ENCODE measurements around the gene ADARB2. TPM values are rescaled to one million over a fixed set of nuclear protein-coding genes. Genes with fewer than 3 reads are reported as not detected.

The ADARB2 gene
- total RNA-seq, 4 donors from 2014 or later: 2.3 to 3.7 (median 2.6) TPM

GRCh38 chr10:1156616-1156886 is 580.8 kb downstream of the ADARB2 start:
- WGBS: 86% methylated on average over 8 of the region's 8 CpGs
- Histone ChIP-seq H3K9me3 (no peaks in the 10 kb centered on the region), H3K36me3 (no peaks in the 10 kb centered on the region), H3K27me3 (peaks cover 0 to 17% (median 0%) of the 10 kb centered on the region in 4 donors), H3K4me3 (no peak overlapping the region), H3K4me1 (no peaks in the 10 kb centered on the region), H3K27ac (replicated peaks in 1 of 4) (no peak overlapping the region)
- no peak for DNase-seq (ENCODE audit: extremely low spot score)
- intact Hi-C loops (cut with DNase I): no loop called here
- TF ChIP-seq POLR2AphosphoS5 (IDR thresholded peaks at IDR 0.05): no peak

- Histone ChIP-seq H3K27ac (replicated peaks in 1 of 4) (no peak overlapping the region), H3K27me3 (peaks cover 0 to 17% (median 0%) of the 10 kb centered on the region in 4 donors), H3K4me1 (no peaks in the 10 kb centered on the region), H3K36me3 (no peaks in the 10 kb centered on the region), H3K4me3 (no peak overlapping the region), H3K9me3 (no peaks in the 10 kb centered on the region)
- intact Hi-C loops (cut with DNase I): no loop called here
- DNase-seq (ENCODE audit: extremely low spot score): peak; percentile 79
- WGBS: 84% methylated on average over 12 of the region's 20 CpGs
- TF ChIP-seq CTCF (IDR thresholded peaks at IDR 0.05): no peak
- TF ChIP-seq POLR2AphosphoS5 (IDR thresholded peaks at IDR 0.05): no peak
- no peak for TF ChIP-seq POLR2A (IDR thresholded peaks at IDR 0.05; ENCODE audit: low read depth)
- no peak for TF ChIP-seq EP300 (IDR thresholded peaks at IDR 0.05)
Measured at GRCh38 chr10:1155791-1156615, 581.3 kb downstream of the ADARB2 start.

- peaks cover 0 to 20% (median 0%) of the 10 kb centered on the region in 4 donors for H3K27me3 ChIP-seq
- no peak overlapping the region for H3K27ac ChIP-seq (replicated peaks in 1 of 4)
- DNase-seq (ENCODE audit: extremely low spot score): peak; percentile 80
- TF ChIP-seq POLR2A (IDR thresholded peaks at IDR 0.05; ENCODE audit: low read depth) (no peak), EP300 (IDR thresholded peaks at IDR 0.05) (no peak), CTCF (IDR thresholded peaks at IDR 0.05) (no peak), POLR2AphosphoS5 (IDR thresholded peaks at IDR 0.05) (no peak)
- no peaks in the 10 kb centered on the region for H3K36me3 ChIP-seq
- H3K9me3 ChIP-seq: no peaks in the 10 kb centered on the region
- WGBS: 63% methylated on average over 9 of the region's 9 CpGs
- no peak overlapping the region for H3K4me3 ChIP-seq
- intact Hi-C loops (cut with DNase I): no loop called here
- no peaks in the 10 kb centered on the region for H3K4me1 ChIP-seq
Measured at GRCh38 chr10:1154531-1155295, 582.6 kb downstream of the ADARB2 start.

DNA sequence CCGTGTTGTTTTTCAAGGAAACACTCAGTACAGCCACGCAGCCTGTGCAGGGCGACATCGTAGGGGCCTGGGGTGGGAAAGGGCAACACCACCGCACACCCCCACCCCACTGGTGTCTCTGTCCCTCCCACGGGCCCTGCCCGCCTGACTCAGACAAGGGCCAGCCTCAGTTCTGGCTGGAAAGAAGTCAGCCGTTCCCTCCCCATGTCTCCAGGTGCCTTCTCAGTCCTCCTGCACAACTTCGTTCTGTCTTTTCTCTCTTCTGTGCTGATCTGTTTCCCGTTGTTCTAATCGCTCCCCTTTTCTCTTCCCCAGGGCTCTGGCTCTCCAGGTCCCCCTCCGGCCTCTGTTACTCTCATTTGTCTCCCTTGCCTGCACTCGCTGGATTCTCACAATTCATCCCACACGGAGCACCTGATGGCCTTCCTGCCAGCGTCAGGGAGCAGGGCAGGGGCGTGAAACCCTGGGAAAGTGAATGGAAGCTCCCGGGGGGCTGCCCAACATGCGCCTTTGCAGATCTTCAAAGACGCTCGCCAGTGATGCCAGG is 583.4 kb downstream of the ADARB2 start:
- peak; percentile 85 for DNase-seq (ENCODE audit: extremely low spot score)
- no peaks in the 10 kb centered on the region for H3K36me3 ChIP-seq
- TF ChIP-seq POLR2A (IDR thresholded peaks at IDR 0.05; ENCODE audit: low read depth): no peak
- TF ChIP-seq POLR2AphosphoS5 (IDR thresholded peaks at IDR 0.05): no peak
- no peak for TF ChIP-seq CTCF (IDR thresholded peaks at IDR 0.05)
- no peak for TF ChIP-seq EP300 (IDR thresholded peaks at IDR 0.05)
- 70% methylated on average over 20 of the region's 20 CpGs for WGBS
- H3K27ac ChIP-seq (replicated peaks in 1 of 4): no peak overlapping the region
- intact Hi-C loops (cut with DNase I): no loop called here
- no peak overlapping the region for H3K4me3 ChIP-seq
- peaks cover 0 to 20% (median 0%) of the 10 kb centered on the region in 4 donors for H3K27me3 ChIP-seq
- H3K4me1 ChIP-seq: no peaks in the 10 kb centered on the region
- no peaks in the 10 kb centered on the region for H3K9me3 ChIP-seq

DNA sequence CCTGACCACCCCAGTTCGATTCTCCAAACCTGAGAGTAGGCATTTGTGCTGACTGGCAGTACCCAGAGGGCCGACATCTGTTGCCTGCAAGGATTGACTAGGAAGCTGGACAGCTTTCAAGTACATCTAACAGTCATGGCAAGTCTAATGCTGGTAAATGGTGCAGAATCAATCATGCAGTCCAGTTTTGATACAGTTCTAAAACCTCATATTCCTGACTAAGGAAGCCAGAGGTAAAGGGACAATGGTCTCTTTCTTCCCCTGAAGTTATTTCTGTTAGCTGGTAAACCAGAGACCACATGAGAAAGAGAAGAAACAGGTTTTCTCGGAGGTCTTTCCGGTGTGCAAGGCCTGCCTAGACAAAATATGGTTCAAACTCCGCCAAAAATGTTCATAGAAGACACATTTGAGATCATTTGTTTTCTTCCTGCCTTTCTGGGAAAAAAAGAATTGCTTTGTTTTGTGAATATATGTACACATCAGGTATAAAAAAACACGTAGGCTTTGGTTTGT is 584.0 kb downstream of the ADARB2 start:
- intact Hi-C loops (cut with DNase I): no loop called here
- Histone ChIP-seq H3K27ac (replicated peaks in 1 of 4) (no peak overlapping the region), H3K4me3 (no peak overlapping the region), H3K27me3 (peaks cover 0 to 16% (median 0%) of the 10 kb centered on the region in 4 donors), H3K36me3 (no peaks in the 10 kb centered on the region), H3K4me1 (no peaks in the 10 kb centered on the region), H3K9me3 (no peaks in the 10 kb centered on the region)
- 81% methylated on average over 6 of the region's 6 CpGs for WGBS
- TF ChIP-seq POLR2A (IDR thresholded peaks at IDR 0.05; ENCODE audit: low read depth) (no peak), CTCF (IDR thresholded peaks at IDR 0.05) (no peak), POLR2AphosphoS5 (IDR thresholded peaks at IDR 0.05) (no peak), EP300 (IDR thresholded peaks at IDR 0.05) (no peak)
- no peak for DNase-seq (ENCODE audit: extremely low spot score)

Measured in esophagus muscularis mucosa (tissue), 4 donors.